ENCODE measurements around the gene IFT80. TPM values are rescaled to one million over a fixed set of nuclear protein-coding genes. Genes with fewer than 3 reads are reported as not detected.

Gene IFT80
- total RNA-seq, 1 experiment from 2014 or later = 59.4 TPM

DNA sequence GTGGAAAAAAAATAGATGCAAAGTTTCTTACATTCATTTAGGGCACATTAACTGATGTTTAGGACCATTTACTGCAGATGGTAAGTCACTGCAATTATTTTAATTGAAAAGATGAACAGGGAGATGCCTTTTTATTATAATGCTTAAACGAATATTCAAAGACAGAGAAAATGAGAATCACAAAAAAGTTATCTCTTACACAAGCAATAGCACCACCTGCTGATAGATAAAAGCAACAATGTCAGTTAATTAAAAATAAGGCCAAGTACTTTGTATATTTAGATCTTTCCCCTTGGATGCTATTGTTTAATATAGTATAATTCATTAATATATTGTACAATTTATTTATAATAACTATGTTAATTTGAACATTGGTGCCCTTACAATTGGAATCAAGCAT lies 55.9 kb downstream of the IFT80 start:
- Histone ChIP-seq H3K27me3 (ENCODE audit: insufficient read depth, low read depth) (no peaks in the 10 kb centered on the region), H3K4me1 (replicated peaks; ENCODE audit: insufficient read depth) (no peaks in the 10 kb centered on the region), H3K4me2 (no peak overlapping the region), H3K9me2 (ENCODE audit: insufficient read depth) (no peaks in the 10 kb centered on the region), H4K20me1 (ENCODE audit: insufficient read depth) (no peaks in the 10 kb centered on the region), H3K9me3 (ENCODE audit: insufficient read depth, low read depth) (no peaks in the 10 kb centered on the region), H3K4me3 (no peak overlapping the region), H3F3A (ENCODE audit: insufficient read depth, low read depth) (no peaks in the 10 kb centered on the region), H3K36me3 (ENCODE audit: low read depth) (no peaks in the 10 kb centered on the region), H2AFZ (no peak overlapping the region), H3K79me2 (ENCODE audit: low read depth) (no peaks in the 10 kb centered on the region), H3K27ac (no peak overlapping the region)
- POLR2A ChIA-PET (ENCODE audit: unreplicated experiment) = no interaction called here
- TF ChIP-seq, protein P1, sequence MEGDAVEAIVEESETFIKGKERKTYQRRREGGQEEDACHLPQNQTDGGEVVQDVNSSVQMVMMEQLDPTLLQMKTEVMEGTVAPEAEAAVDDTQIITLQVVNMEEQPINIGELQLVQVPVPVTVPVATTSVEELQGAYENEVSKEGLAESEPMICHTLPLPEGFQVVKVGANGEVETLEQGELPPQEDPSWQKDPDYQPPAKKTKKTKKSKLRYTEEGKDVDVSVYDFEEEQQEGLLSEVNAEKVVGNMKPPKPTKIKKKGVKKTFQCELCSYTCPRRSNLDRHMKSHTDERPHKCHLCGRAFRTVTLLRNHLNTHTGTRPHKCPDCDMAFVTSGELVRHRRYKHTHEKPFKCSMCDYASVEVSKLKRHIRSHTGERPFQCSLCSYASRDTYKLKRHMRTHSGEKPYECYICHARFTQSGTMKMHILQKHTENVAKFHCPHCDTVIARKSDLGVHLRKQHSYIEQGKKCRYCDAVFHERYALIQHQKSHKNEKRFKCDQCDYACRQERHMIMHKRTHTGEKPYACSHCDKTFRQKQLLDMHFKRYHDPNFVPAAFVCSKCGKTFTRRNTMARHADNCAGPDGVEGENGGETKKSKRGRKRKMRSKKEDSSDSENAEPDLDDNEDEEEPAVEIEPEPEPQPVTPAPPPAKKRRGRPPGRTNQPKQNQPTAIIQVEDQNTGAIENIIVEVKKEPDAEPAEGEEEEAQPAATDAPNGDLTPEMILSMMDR (conservative IDR thresholded peaks at IDR 0.05) = peak; percentile 77
- TF ChIP-seq EZH2 (IDR thresholded peaks at IDR 0.05; ENCODE audit: low read depth) = no peak
- no TSS peak for BruUV-seq (replicated peaks)
- intact Hi-C loops (cut with micrococcal nuclease; ENCODE audit: unreplicated experiment) = loop anchor here (1.0 to 2.0 kb wide), 3 partner anchors 180 to 1076 kb away; no protein-coding TSS in a partner anchor
- DNase-seq = no peak
- CTCF ChIA-PET = no interaction called here

GRCh38 chr3:160340351-160340750 lies 58.7 kb downstream of the IFT80 start:
- Histone ChIP-seq H4K20me1 (ENCODE audit: insufficient read depth) (no peaks in the 10 kb centered on the region), H3K27ac (no peak overlapping the region), H3K9me2 (ENCODE audit: insufficient read depth) (no peaks in the 10 kb centered on the region), H3K9me3 (ENCODE audit: insufficient read depth, low read depth) (no peaks in the 10 kb centered on the region), H3K4me3 (no peak overlapping the region), H3K36me3 (ENCODE audit: low read depth) (no peaks in the 10 kb centered on the region), H3K4me1 (replicated peaks; ENCODE audit: insufficient read depth) (no peaks in the 10 kb centered on the region), H3F3A (ENCODE audit: insufficient read depth, low read depth) (no peaks in the 10 kb centered on the region), H3K4me2 (no peak overlapping the region), H3K79me2 (ENCODE audit: low read depth) (no peaks in the 10 kb centered on the region), H2AFZ (no peak overlapping the region), H3K27me3 (ENCODE audit: insufficient read depth, low read depth) (no peaks in the 10 kb centered on the region)
- DNase-seq = no peak
- intact Hi-C loops (cut with micrococcal nuclease; ENCODE audit: unreplicated experiment) = no loop called here
- no peak for TF ChIP-seq EZH2 (IDR thresholded peaks at IDR 0.05; ENCODE audit: low read depth)
- TF ChIP-seq, protein P1 (conservative IDR thresholded peaks at IDR 0.05) = no peak
- no TSS peak for BruUV-seq (replicated peaks)
- CTCF ChIA-PET = interaction anchor here (0.5 kb wide), 1 partner anchor 101 kb away, joined by 6 read pairs; no protein-coding TSS in a partner anchor
- POLR2A ChIA-PET (ENCODE audit: unreplicated experiment) = no interaction called here

DNA sequence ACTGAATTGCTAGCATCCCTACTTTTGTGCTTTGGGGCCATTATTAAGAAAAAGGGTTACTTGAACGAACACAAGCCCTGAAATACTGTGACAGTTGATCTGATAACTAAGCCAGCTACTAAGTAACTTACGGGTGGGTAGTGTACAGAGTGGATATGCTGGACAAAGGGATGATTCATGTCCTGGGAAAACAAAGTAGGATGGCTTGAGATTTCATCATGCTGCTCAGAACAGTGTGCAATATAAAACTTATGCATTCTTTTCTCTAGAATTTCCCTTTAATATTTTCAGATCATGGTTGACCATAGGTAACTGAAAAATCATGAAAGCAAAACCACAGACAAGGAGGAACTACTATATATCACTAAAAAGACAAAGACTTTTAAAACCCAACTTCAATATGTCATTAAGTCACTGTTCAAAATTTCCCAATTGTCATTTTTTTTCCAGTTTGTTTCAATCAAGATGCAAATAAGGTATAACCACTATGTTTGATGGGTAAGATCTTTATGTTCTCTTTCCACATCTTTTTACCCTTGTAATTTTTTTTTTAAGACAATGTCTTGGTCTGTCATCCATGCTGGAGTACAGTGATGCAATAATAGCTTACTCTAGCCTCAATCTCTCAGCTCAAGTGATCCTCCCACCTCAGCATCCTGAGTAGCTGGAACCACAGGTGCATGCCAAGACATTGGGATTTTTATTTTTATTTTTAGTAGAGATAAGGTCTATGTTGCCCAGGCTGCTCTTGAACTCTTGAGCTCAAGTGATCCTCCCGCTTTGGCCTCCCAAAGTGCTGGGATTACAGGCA lies 67.7 kb downstream of the IFT80 start:
- POLR2A ChIA-PET (ENCODE audit: unreplicated experiment) = no interaction called here
- intact Hi-C loops (cut with micrococcal nuclease; ENCODE audit: unreplicated experiment) = no loop called here

More for the DNA sequence above, 67.7 kb downstream of the IFT80 start:
- H3K4me1 ChIP-seq (replicated peaks; ENCODE audit: insufficient read depth) = peaks cover 13% of the 10 kb centered on the region
- H3K4me2 ChIP-seq = peak overlapping the region; percentile 28
- H3K9me2 ChIP-seq (ENCODE audit: insufficient read depth) = no peaks in the 10 kb centered on the region
- TF ChIP-seq EZH2 (IDR thresholded peaks at IDR 0.05; ENCODE audit: low read depth) = no peak
- TF ChIP-seq, protein P1 (conservative IDR thresholded peaks at IDR 0.05) = no peak
- no peaks in the 10 kb centered on the region for H3K36me3 ChIP-seq (ENCODE audit: low read depth)
- H3K27ac ChIP-seq = peak overlapping the region; percentile 82
- no peak overlapping the region for H2AFZ ChIP-seq
- no TSS peak for BruUV-seq (replicated peaks)
- no peaks in the 10 kb centered on the region for H3K9me3 ChIP-seq (ENCODE audit: insufficient read depth, low read depth)
- H3K27me3 ChIP-seq (ENCODE audit: insufficient read depth, low read depth) = no peaks in the 10 kb centered on the region
- peaks cover 4% of the 10 kb centered on the region; the same call in 1 of the 2 replicates for H3F3A ChIP-seq (ENCODE audit: insufficient read depth, low read depth)
- CTCF ChIA-PET = no interaction called here
- no peaks in the 10 kb centered on the region for H3K79me2 ChIP-seq (ENCODE audit: low read depth)
- H4K20me1 ChIP-seq (ENCODE audit: insufficient read depth) = no peaks in the 10 kb centered on the region
- H3K4me3 ChIP-seq = 0 out of 2 replicates have a peak overlapping the region, but pooled peaks have one; percentile 1
- no peak for DNase-seq

Data from PC-9 (cell line).